Pulmonary artery endothelial cell (primary cell): ENCODE results near the gene SLC4A8. TPM values are rescaled to one million over a fixed set of nuclear protein-coding genes. Genes with fewer than 3 reads are reported as not detected.

ENCODE experiments used
- DNase-seq: peaks from one replicate; pipeline ENCODE4 v3.0.0-alpha.2; 2011; ENCODE audit warnings: low read depth, low spot score
- total RNA-seq: library from RNA; depleted of rRNA; stranded (reverse); fragments of >200 nt; gene quantifications from 2 replicates; pipeline ENCODE4 v1.2.3, GENCODE V29; 2014

The SLC4A8 gene
- total RNA-seq, 1 donor from 2014 or later, result 3.7 TPM

- DNase-seq, result no peak
These were observed 29.1 kb upstream of the SLC4A8 start for GRCh38 chr12:51395283-51396230.

- no peak for DNase-seq
These were observed 27.0 kb upstream of the SLC4A8 start for GRCh38 chr12:51397670-51398069.

- no peak for DNase-seq
These were observed 24.7 kb upstream of the SLC4A8 start for GRCh38 chr12:51399891-51400290.

GRCh38 chr12:51401020-51401419, 23.6 kb upstream of the SLC4A8 start:
- DNase-seq, result no peak

- DNase-seq, result no peak
These were observed 23.1 kb upstream of the SLC4A8 start for GRCh38 chr12:51401486-51401885.

- DNase-seq, result no peak
These were observed 22.7 kb upstream of the SLC4A8 start for GRCh38 chr12:51401900-51402299.

- DNase-seq, result no peak
These were observed 21.5 kb upstream of the SLC4A8 start for GRCh38 chr12:51403159-51403558.

GRCh38 chr12:51403681-51404136, 20.9 kb upstream of the SLC4A8 start:
- no peak for DNase-seq

- DNase-seq, result no peak
These were observed 20.0 kb upstream of the SLC4A8 start for GRCh38 chr12:51404627-51405026.

GRCh38 chr12:51405801-51406207, 18.8 kb upstream of the SLC4A8 start:
- DNase-seq, result no peak

GRCh38 chr12:51406290-51406689, 18.3 kb upstream of the SLC4A8 start:
- no peak for DNase-seq

GRCh38 chr12:51406859-51407258, 17.8 kb upstream of the SLC4A8 start:
- no peak for DNase-seq

- no peak for DNase-seq
These were observed 17.0 kb upstream of the SLC4A8 start for GRCh38 chr12:51407604-51408003.

GRCh38 chr12:51409846-51410245, 14.8 kb upstream of the SLC4A8 start:
- no peak for DNase-seq

- DNase-seq, result no peak
These were observed 11.5 kb upstream of the SLC4A8 start for GRCh38 chr12:51413149-51413548.

GRCh38 chr12:51413791-51414190, 10.8 kb upstream of the SLC4A8 start:
- DNase-seq, result no peak

- DNase-seq, result no peak
These were observed 8.7 kb upstream of the SLC4A8 start for GRCh38 chr12:51415931-51416330.

GRCh38 chr12:51417826-51418225, 6.8 kb upstream of the SLC4A8 start:
- DNase-seq, result no peak

- no peak for DNase-seq
These were observed 5.0 kb upstream of the SLC4A8 start for GRCh38 chr12:51419425-51420193.

GRCh38 chr12:51421266-51421884, 3.3 kb upstream of the SLC4A8 start:
- DNase-seq, result peak; percentile 27

GRCh38 chr12:51424094-51424661, 453 bp upstream of the SLC4A8 start:
- DNase-seq, result no peak

GRCh38 chr12:51428256-51428655, 3.6 kb downstream of the SLC4A8 start:
- no peak for DNase-seq
